NCI-H2227 treated with DMSO at 0.1 percent for 48 hours (cell line): ENCODE measurements around the gene SIRT7.
A peak's percentile ranks its signal among the peaks of the same experiment; 100 is the strongest.

Source experiments
- DNase-seq: peaks from one replicate; lab custom pipeline; 2025; lab: John Stamatoyannopoulos, UW

Gene SIRT7

GRCh38 chr17:81885869-81886548, 32.0 kb downstream of the SIRT7 start:
- DNase-seq = no peak

GRCh38 chr17:81885454-81885853, 32.5 kb downstream of the SIRT7 start:
- no peak for DNase-seq

GRCh38 chr17:81884968-81885367, 33.0 kb downstream of the SIRT7 start:
- no peak for DNase-seq

GRCh38 chr17:81884520-81884919, 33.5 kb downstream of the SIRT7 start:
- no peak for DNase-seq

GRCh38 chr17:81879121-81879520, 38.9 kb downstream of the SIRT7 start:
- no peak for DNase-seq

- DNase-seq = no peak
These were observed 39.7 kb downstream of the SIRT7 start for GRCh38 chr17:81878294-81878693.

GRCh38 chr17:81877569-81877968, 40.4 kb downstream of the SIRT7 start:
- no peak for DNase-seq

- DNase-seq = peak; percentile 81
These were observed 46.4 kb downstream of the SIRT7 start for GRCh38 chr17:81871387-81872230.

GRCh38 chr17:81870981-81871386, 47.0 kb downstream of the SIRT7 start, which contains the start of gene ARHGDIA:
ARHGDIA (minus strand) TSS chr17:81871337; CDS start chr17:81869930, 1,407 bp downstream.
- no peak for DNase-seq

- DNase-seq = peak; percentile 28
These were observed 47.6 kb downstream of the SIRT7 start for GRCh38 chr17:81870131-81870980.

GRCh38 chr17:81869221-81870130, 48.5 kb downstream of the SIRT7 start:
- DNase-seq = no peak

- DNase-seq = no peak
These were observed 49.2 kb downstream of the SIRT7 start for GRCh38 chr17:81868674-81869220.

GRCh38 chr17:81867991-81868673, 49.8 kb downstream of the SIRT7 start:
- DNase-seq = no peak

- no peak for DNase-seq
These were observed 50.6 kb downstream of the SIRT7 start for GRCh38 chr17:81867170-81867990.

GRCh38 chr17:81866440-81867169, 51.4 kb downstream of the SIRT7 start:
- DNase-seq = no peak

GRCh38 chr17:81865733-81866439, 52.1 kb downstream of the SIRT7 start:
- DNase-seq = no peak

GRCh38 chr17:81865358-81865732, 52.6 kb downstream of the SIRT7 start:
- no peak for DNase-seq
